A673 (cell line): ENCODE data around the gene IL11RA.

Experiments used
- CTCF ChIP-seq: fragments of 300-800, 200-600 bp; sonication (generic); conservative IDR thresholded peaks from 2 replicates; pipeline ENCODE4 v1.5.1; 2017; ENCODE audit warnings: low read depth, mild to moderate bottlenecking, antibody characterized with exemption, low read length, moderate library complexity, mixed read lengths
- EZH2 ChIP-seq: fragments of 200-600 bp; sonication (generic); IDR thresholded peaks from 2 replicates; pipeline ENCODE4 v1.6.1; 2017; ENCODE audit warnings: borderline replicate concordance, low read depth, mild to moderate bottlenecking, mixed read lengths, antibody characterized with exemption, low read length; ENCODE audit not compliant: poor library complexity, severe bottlenecking

- TF ChIP-seq CTCF (no peak), EZH2 (no peak)
These were observed 1.2 kb upstream of the IL11RA start for GRCh38 chr9:34650816-34651215.
